ENCODE measurements around the gene ERBB4.

DNA sequence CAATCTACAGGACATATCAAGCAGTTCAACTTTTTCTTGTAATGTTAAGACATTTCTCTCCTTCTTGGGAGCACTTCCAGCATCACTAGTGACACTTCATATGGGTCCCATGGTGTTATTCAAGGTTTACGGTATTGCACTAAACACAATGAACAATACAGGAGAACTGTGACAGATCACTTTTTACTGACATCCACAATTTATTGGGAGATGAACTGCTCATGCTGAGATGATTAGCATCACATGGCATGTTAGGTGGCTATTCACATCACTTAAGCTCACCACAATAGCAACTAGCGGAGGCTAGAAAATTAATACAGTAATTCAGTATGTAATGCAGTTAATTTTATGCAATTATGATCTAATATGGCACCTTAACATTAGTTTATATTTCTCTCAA is 264.4 kb downstream of the ERBB4 start:
- TF ChIP-seq, protein P1, sequence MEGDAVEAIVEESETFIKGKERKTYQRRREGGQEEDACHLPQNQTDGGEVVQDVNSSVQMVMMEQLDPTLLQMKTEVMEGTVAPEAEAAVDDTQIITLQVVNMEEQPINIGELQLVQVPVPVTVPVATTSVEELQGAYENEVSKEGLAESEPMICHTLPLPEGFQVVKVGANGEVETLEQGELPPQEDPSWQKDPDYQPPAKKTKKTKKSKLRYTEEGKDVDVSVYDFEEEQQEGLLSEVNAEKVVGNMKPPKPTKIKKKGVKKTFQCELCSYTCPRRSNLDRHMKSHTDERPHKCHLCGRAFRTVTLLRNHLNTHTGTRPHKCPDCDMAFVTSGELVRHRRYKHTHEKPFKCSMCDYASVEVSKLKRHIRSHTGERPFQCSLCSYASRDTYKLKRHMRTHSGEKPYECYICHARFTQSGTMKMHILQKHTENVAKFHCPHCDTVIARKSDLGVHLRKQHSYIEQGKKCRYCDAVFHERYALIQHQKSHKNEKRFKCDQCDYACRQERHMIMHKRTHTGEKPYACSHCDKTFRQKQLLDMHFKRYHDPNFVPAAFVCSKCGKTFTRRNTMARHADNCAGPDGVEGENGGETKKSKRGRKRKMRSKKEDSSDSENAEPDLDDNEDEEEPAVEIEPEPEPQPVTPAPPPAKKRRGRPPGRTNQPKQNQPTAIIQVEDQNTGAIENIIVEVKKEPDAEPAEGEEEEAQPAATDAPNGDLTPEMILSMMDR (IDR thresholded peaks at IDR 0.05; ENCODE audit: low read depth, low read length, poor library complexity, severe bottlenecking), result no peak
- TF ChIP-seq EZH2phosphoT487 (IDR thresholded peaks at IDR 0.05; ENCODE audit: borderline replicate concordance, low read length), result no peak

Data from DOHH2 (cell line).